HFFc6 (cell line): ENCODE results near the gene ZCCHC4. TPM values are rescaled to one million over a fixed set of nuclear protein-coding genes. Genes with fewer than 3 reads are reported as not detected.

Source experiments
- DNase-seq: peaks from one replicate; pipeline ENCODE4 v3.0.0-alpha.2; 2018
- H3K27ac Mint-ChIP-seq: 2 replicates; pipeline ENCODE4 v1.8.0; 2020; ENCODE audit warnings: mild to moderate bottlenecking, mixed read lengths
- H3K27me3 Mint-ChIP-seq: 2 replicates; pipeline ENCODE4 v1.8.0; 2021; ENCODE audit warnings: mild to moderate bottlenecking, moderate library complexity, mixed read lengths; ENCODE audit not compliant: insufficient read depth
- H3K36me3 Mint-ChIP-seq: 2 replicates; pipeline ENCODE4 v1.8.0; 2021; ENCODE audit warnings: low read depth, mixed read lengths
- H3K4me1 Mint-ChIP-seq: 2 replicates; pipeline ENCODE4 v1.8.0; 2020; ENCODE audit warnings: low read depth, mixed read lengths
- H3K4me3 Mint-ChIP-seq: 2 replicates; pipeline ENCODE4 v1.8.0; 2020; ENCODE audit warnings: mild to moderate bottlenecking, moderate library complexity, mixed read lengths
- H3K9me3 Mint-ChIP-seq: 2 replicates; pipeline ENCODE4 v1.8.0; 2020; ENCODE audit warnings: mild to moderate bottlenecking, mixed read lengths
- long read RNA-seq: library from polyadenylated mRNA; unstranded; transcript quantifications from one replicate; pipeline ENCODE4 v2.0.0, GENCODE V29; 2019
- total RNA-seq, 6 experiments: library from RNA; stranded (reverse); fragmentation: NEBNext Ultra II Directional; extraction: Animal tissue kit (Norgen Biotek cat#: 25700); gene quantifications; 2 replicates in 1 of 6; 3 replicates in 5 of 6; pipeline ENCODE4 v1.2.3, GENCODE V29; 2021
- TF ChIP-seq, protein P1 (sequence below): fragments of 200-600 bp; sonication (generic); IDR thresholded peaks from 2 replicates; pipeline ENCODE4 v1.5.0; 2021; ENCODE audit warnings: antibody characterized with exemption, mild to moderate bottlenecking

The ZCCHC4 gene, protein sequence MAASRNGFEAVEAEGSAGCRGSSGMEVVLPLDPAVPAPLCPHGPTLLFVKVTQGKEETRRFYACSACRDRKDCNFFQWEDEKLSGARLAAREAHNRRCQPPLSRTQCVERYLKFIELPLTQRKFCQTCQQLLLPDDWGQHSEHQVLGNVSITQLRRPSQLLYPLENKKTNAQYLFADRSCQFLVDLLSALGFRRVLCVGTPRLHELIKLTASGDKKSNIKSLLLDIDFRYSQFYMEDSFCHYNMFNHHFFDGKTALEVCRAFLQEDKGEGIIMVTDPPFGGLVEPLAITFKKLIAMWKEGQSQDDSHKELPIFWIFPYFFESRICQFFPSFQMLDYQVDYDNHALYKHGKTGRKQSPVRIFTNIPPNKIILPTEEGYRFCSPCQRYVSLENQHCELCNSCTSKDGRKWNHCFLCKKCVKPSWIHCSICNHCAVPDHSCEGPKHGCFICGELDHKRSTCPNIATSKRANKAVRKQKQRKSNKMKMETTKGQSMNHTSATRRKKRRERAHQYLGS
- 10 to 100 TPM in 1 of 6 experiments, 1 to 10 TPM in 5; 8.3 to 11.0 (median 9.1) TPM for total RNA-seq
- long read RNA-seq, transcript ZCCHC4-201 (13 exons, 2,785 nt): major isoform, 6 of 20 reads
- long read RNA-seq, partial matches to known transcripts: 6 of 20 reads
- long read RNA-seq, other reads (novel, unspliced or antisense): 4 of 20 reads

DNA sequence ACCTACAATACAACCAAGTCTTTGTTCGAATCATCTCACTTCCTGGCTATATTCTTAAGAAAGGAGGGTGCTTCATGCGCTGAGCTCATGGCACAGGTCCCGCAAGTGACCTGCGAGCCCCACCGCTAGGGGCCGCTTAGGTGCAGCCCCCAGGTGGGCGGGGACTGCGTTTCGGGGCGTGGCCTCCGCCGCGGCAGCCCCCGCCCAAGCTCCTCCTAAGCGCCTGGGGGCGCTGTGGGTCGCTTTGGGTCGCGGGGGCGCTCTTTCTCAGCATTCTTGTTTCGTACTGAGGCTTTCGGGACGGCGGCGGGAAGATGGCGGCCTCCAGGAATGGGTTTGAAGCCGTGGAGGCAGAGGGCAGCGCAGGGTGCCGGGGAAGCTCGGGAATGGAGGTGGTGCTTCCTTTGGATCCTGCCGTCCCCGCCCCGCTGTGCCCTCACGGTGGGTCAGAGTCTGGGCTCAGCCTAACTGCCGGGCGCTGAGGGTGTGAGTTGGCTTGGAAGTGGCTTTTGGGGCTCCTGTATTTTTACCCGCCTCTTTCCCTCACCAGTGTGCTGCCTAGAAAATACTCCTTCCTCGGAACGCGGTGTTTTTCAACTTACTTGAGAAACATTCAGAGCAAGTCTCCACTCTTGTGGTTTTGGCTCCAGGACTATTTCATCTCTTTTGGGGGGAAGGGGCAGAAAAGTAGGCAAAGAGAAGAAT, at the start of gene ZCCHC4:
TSS of gene ZCCHC4 (plus strand) at position 279 of the 705 bp plus-strand sequence. CDS start at position 315, 36 bp downstream.
- H3K27me3 Mint-ChIP-seq: peaks cover 6% of the 10 kb centered on the region
- H3K27ac Mint-ChIP-seq: peak within 1 kb of the TSS; percentile 97
- H3K4me3 Mint-ChIP-seq: peak within 1 kb of the TSS; percentile 100
- peaks cover 67% of the 10 kb centered on the region for H3K4me1 Mint-ChIP-seq
- peaks cover 20% of the 10 kb centered on the region for H3K36me3 Mint-ChIP-seq
- TF ChIP-seq, protein P1, sequence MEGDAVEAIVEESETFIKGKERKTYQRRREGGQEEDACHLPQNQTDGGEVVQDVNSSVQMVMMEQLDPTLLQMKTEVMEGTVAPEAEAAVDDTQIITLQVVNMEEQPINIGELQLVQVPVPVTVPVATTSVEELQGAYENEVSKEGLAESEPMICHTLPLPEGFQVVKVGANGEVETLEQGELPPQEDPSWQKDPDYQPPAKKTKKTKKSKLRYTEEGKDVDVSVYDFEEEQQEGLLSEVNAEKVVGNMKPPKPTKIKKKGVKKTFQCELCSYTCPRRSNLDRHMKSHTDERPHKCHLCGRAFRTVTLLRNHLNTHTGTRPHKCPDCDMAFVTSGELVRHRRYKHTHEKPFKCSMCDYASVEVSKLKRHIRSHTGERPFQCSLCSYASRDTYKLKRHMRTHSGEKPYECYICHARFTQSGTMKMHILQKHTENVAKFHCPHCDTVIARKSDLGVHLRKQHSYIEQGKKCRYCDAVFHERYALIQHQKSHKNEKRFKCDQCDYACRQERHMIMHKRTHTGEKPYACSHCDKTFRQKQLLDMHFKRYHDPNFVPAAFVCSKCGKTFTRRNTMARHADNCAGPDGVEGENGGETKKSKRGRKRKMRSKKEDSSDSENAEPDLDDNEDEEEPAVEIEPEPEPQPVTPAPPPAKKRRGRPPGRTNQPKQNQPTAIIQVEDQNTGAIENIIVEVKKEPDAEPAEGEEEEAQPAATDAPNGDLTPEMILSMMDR: peak; percentile 98
- H3K9me3 Mint-ChIP-seq: no peaks in the 10 kb centered on the region
- DNase-seq: peak; percentile 78

DNA sequence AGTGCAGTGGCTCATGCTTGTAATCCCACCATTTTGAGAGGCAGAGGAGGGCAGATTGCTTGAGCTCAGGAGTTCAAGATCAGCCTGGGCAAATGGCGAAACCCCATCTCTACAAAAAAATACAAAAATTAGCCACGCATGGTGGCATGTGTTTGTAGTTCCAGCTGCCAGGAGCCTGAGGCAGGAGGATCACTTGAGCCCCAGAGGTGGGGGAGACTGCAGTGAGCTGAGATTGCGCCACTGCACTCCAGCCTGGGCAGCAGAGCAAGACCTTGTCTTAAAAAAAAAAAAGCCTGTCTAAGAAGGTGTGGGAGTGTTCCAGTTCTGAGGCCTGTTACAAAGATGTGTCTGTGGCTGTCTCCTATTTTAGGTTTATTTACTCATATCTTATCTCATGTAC, 40.7 kb upstream of the ZCCHC4 start:
- TF ChIP-seq, protein P1: no peak
- no peaks in the 10 kb centered on the region; the same call in 1 of the 2 replicates for H3K27me3 Mint-ChIP-seq
- H3K9me3 Mint-ChIP-seq: no peaks in the 10 kb centered on the region
- DNase-seq: no peak
- no peak overlapping the region for H3K27ac Mint-ChIP-seq
- H3K4me3 Mint-ChIP-seq: no peak overlapping the region
- peaks cover 9% of the 10 kb centered on the region; the same call in 1 of the 2 replicates for H3K36me3 Mint-ChIP-seq
- no peaks in the 10 kb centered on the region for H3K4me1 Mint-ChIP-seq

- Mint-ChIP-seq H3K27me3 (peaks cover 1% of the 10 kb centered on the region; the same call in 1 of the 2 replicates), H3K4me1 (no peaks in the 10 kb centered on the region), H3K36me3 (peaks cover 15% of the 10 kb centered on the region; the same call in 1 of the 2 replicates), H3K4me3 (no peak overlapping the region), H3K9me3 (no peaks in the 10 kb centered on the region), H3K27ac (no peak overlapping the region)
- DNase-seq: no peak
- TF ChIP-seq, protein P1: no peak
Observed at GRCh38 chr4:25280210-25280609, 32.4 kb upstream of the ZCCHC4 start.

GRCh38 chr4:25283948-25284347, 28.6 kb upstream of the ZCCHC4 start:
- Mint-ChIP-seq H3K27ac (no peak overlapping the region), H3K36me3 (peaks cover 22% of the 10 kb centered on the region), H3K27me3 (peaks cover 3% of the 10 kb centered on the region), H3K4me1 (no peaks in the 10 kb centered on the region), H3K9me3 (peaks cover 12% of the 10 kb centered on the region; the same call in 1 of the 2 replicates), H3K4me3 (no peak overlapping the region)
- TF ChIP-seq, protein P1: no peak
- no peak for DNase-seq

- Mint-ChIP-seq H3K36me3 (peaks cover 22% of the 10 kb centered on the region), H3K27me3 (peaks cover 3% of the 10 kb centered on the region), H3K27ac (no peak overlapping the region), H3K4me1 (no peaks in the 10 kb centered on the region), H3K4me3 (no peak overlapping the region), H3K9me3 (peaks cover 12% of the 10 kb centered on the region; the same call in 1 of the 2 replicates)
- TF ChIP-seq, protein P1: no peak
- DNase-seq: no peak
Observed at GRCh38 chr4:25284466-25284865, 28.1 kb upstream of the ZCCHC4 start.
